ENCODE data around the gene C6.

The C6 gene

GRCh38 chr5:41151564-41151963 is 61.8 kb downstream of the C6 start:
- DNase-seq (ENCODE audit: low spot score) = no peak
- in situ Hi-C loops (cut with MboI; ENCODE audit: low pct_unique_long_range_greater_than_20kb, low sequenced_read_pairs, unreplicated experiment) = no loop called here

GRCh38 chr5:41148448-41148847 is 64.9 kb downstream of the C6 start:
- in situ Hi-C loops (cut with MboI; ENCODE audit: low pct_unique_long_range_greater_than_20kb, low sequenced_read_pairs, unreplicated experiment) = no loop called here
- DNase-seq (ENCODE audit: low spot score) = no peak
- no peak for TF ChIP-seq CTCF (IDR thresholded peaks at IDR 0.05; ENCODE audit: extremely low read depth, insufficient read depth, missing control alignments)

More at GRCh38 chr5:41151564-41151963, 61.8 kb downstream of the C6 start:
- TF ChIP-seq CTCF (IDR thresholded peaks at IDR 0.05; ENCODE audit: extremely low read depth, insufficient read depth, missing control alignments) = no peak

GRCh38 chr5:41145306-41145705 is 68.0 kb downstream of the C6 start:
- DNase-seq (ENCODE audit: low spot score) = no peak
- in situ Hi-C loops (cut with MboI; ENCODE audit: low pct_unique_long_range_greater_than_20kb, low sequenced_read_pairs, unreplicated experiment) = no loop called here
- TF ChIP-seq CTCF (IDR thresholded peaks at IDR 0.05; ENCODE audit: extremely low read depth, insufficient read depth, missing control alignments) = no peak

- DNase-seq (ENCODE audit: low spot score) = no peak
- no peak for TF ChIP-seq CTCF (IDR thresholded peaks at IDR 0.05; ENCODE audit: extremely low read depth, insufficient read depth, missing control alignments)
- in situ Hi-C loops (cut with MboI; ENCODE audit: low pct_unique_long_range_greater_than_20kb, low sequenced_read_pairs, unreplicated experiment) = no loop called here
These were observed 70.0 kb downstream of the C6 start for GRCh38 chr5:41143131-41143901.

- TF ChIP-seq CTCF (IDR thresholded peaks at IDR 0.05; ENCODE audit: extremely low read depth, insufficient read depth, missing control alignments) = no peak
- in situ Hi-C loops (cut with MboI; ENCODE audit: low pct_unique_long_range_greater_than_20kb, low sequenced_read_pairs, unreplicated experiment) = no loop called here
- no peak for DNase-seq (ENCODE audit: low spot score)
These were observed 85.2 kb downstream of the C6 start for GRCh38 chr5:41127967-41128690.

- DNase-seq (ENCODE audit: low spot score) = no peak
- TF ChIP-seq CTCF (IDR thresholded peaks at IDR 0.05; ENCODE audit: extremely low read depth, insufficient read depth, missing control alignments) = no peak
- in situ Hi-C loops (cut with MboI; ENCODE audit: low pct_unique_long_range_greater_than_20kb, low sequenced_read_pairs, unreplicated experiment) = no loop called here
These were observed 90.9 kb downstream of the C6 start for GRCh38 chr5:41122459-41122858.
